GM18499 (cell line): ENCODE results near the gene SPOCK3.
"Not testable (repeated sequence)": the region's sequence is repeated elsewhere in the genome, so short reads cannot be mapped to it uniquely, and the experiment has no call there.

Experiments
- ATAC-seq: cut with Tn5 transposase; IDR thresholded peaks from one replicate; pipeline ENCODE4 v1.9.1; 2021; ENCODE audit warnings: moderate number of reproducible peaks; ENCODE audit not compliant: insufficient read depth, unreplicated experiment

The SPOCK3 gene

DNA sequence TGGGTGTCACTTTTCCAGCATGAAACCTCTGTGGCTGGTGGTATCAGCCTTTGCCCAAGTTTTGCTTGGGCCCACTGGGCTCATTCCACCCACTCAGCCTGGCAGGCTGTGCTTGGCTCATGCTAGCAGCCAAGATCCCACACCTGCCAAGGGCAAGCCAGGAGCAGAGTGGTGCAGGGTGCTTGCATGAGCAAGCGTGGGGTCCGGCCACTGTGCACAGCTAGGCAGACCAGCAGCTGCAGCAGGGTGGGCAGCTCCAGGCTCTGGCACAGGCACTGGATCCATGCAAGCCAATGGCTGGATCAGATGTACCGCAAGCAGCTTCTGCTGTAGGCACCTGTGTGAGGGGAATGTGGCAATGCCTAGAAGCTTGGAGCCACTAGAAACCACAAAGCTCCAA lies 253.9 kb downstream of the SPOCK3 start:
- no peak for ATAC-seq

DNA sequence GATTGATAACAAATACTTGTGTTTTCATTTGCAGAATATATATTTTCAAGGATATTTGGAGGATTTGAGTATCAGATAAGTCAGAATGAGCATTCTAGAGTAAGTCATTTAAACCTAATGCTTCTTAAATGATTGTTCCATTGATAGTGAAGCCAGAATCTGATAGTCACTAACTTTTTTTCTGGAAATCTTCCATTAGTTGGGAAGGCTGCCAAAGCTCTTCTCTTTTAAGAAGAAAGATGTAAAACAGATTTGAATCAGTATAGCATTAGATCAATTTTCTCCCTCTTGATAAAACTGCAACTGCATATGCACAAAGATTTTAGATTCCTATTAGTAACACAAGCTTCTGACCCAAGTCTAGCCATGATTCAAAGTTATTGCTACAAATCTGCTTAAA lies 256.7 kb downstream of the SPOCK3 start:
- no peak for ATAC-seq

DNA sequence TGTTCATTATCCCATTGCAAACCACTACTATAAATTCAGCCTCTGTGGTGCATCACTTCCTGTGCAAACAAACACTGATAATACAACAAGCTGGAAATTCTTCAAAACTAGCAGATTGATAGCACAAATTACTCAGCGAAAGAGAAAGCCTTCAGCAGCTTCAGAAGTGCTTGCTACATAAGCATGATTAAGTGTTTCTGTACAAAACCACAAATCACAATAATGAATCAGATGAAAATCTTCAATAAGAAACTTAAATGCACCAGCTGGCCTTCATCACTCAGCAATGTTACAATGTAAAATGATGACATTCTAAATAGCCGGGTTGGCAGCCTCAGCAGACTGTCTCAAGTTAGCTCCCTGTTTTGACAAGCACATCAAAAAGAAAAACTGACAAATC lies 262.2 kb downstream of the SPOCK3 start:
- ATAC-seq: no peak

DNA sequence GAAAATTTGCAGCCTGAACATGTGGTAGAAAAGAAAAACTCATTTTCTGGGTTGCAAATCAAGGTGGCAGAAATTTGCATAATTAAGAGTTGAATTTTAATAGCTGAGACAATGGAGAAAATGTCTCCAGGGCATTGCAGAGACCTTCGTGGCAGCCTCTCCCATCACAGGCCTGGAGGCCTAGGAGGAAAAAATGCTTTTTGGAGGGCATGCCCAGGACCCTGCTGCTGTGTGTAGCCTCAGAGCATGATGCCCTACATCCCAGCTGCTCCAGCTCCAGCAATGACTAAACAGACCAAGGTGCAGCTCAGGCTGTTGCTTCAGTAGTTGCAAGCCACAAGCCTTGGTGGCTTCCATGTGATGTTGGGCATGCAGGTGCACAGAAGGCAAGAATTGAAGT lies 266.1 kb downstream of the SPOCK3 start:
- ATAC-seq: not testable (repeated sequence)

DNA sequence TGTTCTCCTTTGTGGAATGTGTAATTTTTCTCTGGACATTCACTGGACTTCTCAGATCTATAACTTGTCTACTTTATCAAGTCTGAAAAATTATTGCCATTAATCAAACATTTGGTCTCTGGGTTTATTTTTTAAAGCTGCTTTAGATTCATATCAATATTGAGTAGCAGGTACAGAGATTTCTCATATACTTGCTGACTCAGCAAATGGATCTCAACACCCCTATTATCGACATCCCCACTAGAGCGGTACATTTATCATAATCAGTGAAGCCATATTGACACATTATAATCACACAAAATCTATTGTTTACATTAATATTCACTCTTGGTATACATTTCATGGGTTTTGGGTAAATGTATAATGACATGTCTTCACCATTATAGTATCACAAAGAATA lies 268.7 kb downstream of the SPOCK3 start:
- ATAC-seq: no peak

DNA sequence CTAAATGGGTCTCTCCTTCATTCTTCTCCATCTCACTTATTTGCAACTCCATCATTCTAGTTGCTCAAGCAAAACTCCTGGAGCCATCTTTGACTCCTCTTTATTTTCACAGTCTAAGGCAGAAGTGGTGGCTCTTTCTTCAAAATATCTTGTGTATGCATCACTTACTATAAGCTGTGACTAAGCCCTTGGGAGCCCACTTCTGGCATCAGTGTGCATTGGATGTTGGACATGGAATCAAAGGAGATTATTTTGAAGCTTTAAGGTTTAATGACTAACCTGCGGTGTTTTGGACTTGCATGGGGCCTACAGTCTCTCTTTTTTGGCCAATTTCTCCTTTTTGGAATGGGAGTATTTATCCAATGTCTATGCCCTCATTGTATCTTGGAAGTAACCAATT lies 276.8 kb downstream of the SPOCK3 start:
- no peak for ATAC-seq

DNA sequence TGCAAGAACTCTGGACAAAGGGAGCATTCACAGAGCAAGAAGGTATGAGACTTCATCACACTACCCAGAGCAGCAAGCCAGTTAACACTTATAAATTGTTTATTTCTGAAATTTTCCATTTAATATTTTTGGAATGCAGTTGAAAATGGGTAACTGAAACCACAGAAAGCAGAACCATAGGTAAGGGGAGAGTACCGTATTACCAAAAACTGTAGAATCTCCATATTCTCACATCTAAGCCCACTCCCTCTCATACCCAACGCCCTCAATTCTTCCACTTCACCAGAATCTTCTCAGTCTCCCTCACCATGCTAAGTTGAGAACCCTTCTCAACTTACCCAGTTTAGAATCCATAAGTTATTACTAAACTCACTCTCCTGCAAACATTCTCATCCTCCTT lies 277.8 kb downstream of the SPOCK3 start:
- ATAC-seq: no peak

DNA sequence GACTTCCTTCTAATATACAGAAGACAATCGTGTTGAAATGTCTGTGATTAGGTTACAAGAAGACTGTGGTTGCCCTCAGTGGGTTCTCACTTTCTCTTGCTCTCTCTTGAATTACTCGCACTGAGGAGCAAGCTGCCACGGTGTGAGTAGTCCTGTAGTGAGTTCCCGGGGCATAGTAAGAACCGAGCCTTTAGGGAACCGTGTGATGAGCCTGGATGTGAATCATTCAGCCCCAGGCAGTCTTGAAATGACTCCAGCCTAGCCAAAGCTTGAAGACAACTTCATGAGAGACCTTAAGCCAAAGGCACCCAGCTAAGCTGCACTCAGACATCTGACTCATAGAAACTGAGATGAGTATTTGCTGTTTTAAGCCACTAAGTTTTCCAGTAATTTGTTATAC lies 292.7 kb downstream of the SPOCK3 start:
- no peak for ATAC-seq

DNA sequence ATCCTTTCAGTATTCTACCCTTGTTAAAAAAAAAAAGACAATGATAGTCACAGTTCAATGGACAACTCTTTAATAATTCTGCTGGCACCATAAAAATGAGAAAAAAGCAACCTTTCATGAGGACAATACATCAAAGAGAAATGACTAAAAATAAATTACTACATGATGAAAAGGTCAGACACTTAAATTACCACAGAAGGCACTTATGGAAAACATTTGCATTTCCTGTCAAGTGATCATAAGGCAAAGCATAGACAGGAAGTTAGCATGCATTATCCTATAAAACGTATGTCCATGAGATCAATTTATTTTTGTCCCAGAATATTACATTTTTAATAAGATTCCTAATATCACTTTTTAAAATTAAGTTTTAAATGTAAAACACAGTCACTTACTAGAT lies 303.8 kb downstream of the SPOCK3 start:
- no peak for ATAC-seq

DNA sequence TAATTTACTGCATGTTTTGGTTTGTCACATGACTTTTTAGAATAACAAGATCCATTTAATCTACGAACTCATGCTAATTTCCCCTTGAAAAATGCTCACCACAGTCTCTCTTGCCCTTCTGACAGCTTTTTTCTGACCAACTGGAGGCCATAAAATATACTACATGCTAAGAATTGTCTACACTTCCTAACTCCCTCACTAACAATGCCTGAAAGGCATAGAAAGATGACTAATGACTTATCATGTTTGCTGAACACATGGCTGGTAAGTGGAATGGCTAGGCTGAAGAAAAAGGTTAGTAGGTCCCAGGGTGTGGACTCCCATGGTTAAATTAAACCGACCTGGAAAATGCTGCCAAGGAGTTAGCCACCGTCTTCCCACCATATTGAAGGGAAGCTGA lies 309.9 kb downstream of the SPOCK3 start:
- no peak for ATAC-seq

DNA sequence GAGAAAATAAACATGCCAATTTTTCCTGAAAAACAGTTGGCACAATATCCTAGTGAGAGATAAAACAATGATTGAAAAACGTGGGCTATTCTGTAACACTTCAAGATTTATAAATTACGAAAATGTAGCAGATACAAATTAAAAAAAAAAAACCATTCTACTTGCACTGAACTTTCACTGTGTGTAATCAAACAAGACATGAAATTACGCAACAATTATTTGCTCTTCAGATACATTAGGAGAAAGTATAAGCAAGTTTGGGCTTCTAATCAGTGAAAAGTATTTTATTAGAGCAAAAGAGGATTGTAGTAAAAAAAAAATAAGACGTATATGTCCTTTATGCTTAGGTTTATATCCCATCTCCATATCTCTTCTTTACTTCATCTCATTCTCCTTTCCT lies 320.4 kb downstream of the SPOCK3 start:
- no peak for ATAC-seq

DNA sequence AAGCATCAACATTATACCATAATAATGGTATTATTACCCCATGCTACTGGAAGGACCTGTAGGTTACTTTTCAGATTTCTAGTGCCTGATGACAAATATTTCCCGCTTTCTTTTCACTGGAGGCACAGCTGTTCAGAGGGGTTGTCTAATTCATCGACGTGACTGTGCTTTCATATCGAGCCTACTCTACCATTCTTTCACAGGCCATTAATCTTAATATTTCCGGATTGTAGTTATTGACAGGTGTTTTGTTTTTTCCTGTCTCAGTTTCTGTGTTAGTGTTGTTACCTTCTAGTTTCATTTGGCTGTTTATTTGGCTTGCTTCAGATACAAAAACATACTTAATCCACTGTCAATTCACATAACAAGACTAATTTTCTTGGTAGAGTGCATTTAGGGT lies 330.9 kb downstream of the SPOCK3 start:
- ATAC-seq: no peak

DNA sequence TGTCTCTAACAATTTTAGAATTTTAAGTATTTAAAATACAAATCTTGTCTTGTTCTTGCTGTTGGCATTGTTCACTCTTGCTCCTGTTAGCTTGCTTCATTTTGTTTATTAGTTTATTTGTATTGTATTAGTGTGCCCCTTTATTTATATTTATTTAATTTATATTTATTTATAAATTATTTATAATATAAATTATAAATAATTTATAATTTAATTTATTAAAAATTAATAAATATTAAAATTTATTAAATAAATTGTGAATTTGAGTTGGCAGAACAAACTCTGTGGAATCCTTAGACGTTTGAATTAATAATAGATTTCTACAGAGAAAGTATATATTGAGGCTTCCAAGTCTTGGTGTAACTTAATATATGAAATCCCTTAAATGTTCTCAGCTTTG lies 331.4 kb downstream of the SPOCK3 start:
- ATAC-seq: no peak

DNA sequence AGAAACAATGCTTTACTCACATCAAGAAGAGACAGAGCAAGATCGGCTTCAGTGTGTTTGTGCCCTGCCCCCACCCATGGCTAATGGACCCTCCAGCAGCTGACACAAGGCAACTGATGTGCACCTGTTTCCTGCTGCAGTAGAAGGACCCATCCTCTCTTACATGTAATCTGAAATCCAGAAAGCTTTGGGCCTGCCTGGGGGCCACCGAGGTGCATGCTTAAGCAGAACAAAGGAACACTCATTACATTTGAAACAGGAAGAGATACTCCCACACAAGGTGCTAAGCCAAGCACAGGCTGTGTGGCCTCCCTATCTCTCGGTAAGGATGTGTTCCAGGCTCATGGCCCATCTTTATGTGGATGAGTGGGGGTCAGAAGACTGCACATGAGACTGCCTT lies 338.0 kb downstream of the SPOCK3 start:
- peak; percentile 69 for ATAC-seq

DNA sequence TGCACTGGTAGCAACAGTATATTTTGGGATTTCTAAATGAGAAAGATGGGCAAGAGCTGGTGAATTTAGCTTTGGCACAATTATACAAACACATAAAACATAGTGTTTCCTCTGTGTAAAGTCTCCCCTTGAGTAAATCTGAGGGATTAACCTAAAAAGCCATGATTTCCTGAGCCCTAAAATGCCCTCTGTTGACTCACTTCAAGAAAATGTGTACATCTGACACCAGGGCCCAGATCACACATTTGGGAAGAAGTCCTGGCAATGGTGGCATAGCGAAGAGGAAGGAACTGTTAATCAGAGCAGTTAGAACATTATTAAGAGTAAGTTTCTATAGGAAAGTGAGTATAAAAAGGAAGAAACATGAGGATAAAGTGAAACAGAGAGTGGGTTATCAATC lies 338.5 kb downstream of the SPOCK3 start:
- ATAC-seq: no peak

DNA sequence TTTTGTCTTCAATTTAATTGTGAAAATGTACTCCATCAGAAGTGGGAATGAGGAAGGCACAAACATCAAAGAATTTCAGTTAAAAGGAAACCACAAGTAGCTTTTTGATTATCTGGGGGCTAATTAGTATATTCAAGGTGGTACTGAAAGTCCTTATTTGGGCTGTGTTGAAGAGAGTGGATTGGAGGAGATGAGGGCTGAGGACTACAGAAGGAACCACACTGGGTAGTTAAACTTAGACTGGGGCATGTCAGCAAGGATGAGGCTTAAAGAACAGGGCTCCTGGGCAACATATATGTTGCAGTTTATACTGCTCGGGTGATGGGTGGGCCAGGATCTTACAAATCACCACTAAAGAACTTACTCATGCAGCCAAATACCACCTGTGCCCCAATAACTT lies 346.8 kb downstream of the SPOCK3 start:
- ATAC-seq: no peak

DNA sequence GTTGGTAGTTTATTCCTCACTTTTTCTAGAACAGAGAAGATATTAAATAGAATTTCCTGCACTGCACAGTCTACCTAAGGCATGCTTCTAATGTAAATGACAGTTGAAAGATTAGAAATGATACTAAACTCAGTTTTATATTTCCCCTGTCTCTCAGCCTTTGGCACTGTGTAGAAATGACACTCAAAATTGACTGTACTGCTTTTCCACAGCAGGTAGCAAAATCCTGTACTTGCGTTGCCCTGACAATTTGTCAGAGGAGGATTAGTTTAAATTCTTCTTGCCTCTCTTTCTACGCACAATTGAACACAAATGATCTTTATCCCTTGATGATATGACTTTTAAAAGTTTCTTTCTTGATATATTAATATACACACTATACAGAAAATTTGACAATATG lies 347.6 kb downstream of the SPOCK3 start:
- no peak for ATAC-seq

DNA sequence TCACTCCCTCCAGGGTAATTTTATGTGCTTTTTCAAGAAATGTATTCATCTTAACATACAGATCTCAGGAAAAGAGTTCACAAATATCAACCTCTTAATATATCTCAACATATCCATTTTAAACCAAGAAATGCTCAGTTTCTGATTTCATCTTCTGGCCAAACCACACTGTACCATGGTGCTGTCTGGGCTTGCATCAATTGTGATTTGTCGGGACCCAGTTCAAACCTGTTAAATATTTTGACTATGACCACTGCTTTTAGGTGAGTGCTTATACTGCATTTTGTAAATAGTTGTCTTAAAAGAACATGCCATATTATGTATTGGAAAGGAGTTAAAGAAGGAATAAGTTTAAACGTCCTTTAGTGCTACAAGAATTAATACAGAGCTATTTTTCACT lies 352.1 kb downstream of the SPOCK3 start:
- no peak for ATAC-seq

DNA sequence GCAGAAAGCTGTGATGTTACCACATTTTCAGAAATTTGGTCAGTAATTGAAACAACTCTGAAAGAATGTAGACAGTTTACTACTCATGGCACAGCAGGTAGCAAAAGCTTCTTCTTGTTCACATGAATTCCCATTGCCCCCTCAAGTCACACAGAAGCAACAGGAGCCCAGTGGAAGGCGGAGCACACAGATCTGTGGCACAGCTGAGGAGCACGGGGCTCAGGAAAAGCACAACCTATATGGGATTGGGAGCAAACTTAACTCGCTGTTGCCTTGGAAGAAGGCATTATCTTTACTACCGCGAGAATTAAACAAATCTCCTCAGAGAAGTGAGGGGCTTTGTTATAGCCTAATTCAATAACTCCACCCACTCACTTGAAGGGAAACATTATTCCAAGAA lies 358.5 kb downstream of the SPOCK3 start:
- no peak for ATAC-seq

DNA sequence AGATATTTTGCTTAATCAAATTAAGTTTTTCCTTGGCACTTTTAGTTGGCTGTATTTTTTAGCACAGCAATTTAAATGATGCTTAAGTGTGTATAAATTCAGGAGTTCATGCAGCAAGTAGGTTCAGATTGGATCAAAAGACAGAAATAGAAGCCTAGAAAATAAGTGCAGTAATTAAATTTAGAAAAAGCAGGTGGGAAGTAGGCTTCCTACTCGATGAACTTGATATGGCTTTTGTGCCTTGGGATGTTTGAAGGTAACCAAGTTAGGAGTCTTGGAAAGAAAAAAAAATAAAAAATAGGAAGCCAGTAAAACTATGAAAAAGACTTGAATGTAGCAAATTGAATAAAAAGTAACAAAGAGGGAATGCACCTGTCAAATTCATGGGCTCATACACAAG lies 372.3 kb downstream of the SPOCK3 start:
- no peak for ATAC-seq

DNA sequence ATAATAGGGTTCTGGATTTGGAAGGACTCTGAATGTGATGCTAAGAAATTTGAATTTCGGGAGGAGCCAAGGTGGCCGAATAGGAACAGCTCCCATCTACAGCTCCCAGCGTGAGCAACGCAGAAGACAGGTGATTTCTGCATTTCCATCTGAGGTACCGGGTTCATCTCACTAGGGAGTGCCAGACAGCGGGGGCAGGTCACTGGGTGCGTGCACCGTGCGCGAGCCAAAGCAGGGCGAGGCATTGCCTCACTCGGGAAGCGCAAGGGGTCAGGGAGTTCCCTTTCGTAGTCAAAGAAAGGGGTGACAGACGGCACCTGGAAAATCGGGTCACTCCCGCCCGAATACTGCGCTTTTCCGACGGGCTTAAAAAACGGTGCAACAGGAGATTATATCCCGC lies 383.9 kb downstream of the SPOCK3 start:
- ATAC-seq: not testable (repeated sequence)

DNA sequence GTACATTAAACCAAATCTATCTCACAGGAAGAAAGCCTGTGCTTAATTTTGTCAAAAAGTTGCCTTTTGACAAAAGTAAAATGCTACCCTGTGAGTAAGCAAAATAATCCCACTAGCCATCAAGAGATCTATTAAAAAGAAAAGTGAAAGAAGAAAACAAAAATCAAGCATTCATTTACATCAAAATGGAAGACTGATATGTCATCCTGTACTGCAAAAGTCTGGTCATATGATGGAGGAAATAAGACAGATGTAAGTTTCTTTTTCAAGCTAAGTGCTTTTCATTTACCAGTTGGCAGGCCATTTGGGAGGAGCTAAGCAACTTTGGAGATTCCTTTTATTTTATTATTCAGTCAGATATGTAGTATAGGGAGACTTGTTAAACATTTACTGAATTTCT lies 387.4 kb downstream of the SPOCK3 start:
- ATAC-seq: no peak

DNA sequence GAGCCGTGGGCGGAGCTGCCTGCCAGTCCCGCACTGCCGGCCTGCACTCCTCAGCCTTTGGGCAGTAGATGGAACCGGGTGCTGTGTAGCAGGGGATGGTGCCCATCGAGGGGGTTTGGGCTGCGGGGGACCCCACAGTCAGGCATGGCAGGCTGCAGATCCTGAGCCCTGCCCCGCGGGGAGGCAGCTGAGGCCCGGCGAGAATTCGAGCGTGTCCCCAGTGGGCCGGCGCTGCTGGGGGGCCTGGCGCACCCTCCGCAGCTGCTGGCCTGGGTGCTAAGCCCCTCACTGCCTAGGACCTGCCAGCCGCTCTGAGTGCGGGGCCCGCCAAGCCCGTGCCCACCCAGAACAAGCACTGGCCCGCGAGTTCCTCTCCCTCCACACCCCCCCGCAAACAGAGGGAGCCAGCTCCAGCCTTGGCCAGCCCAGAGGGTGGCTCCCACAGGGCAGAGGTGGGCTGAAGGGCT lies 391.5 kb downstream of the SPOCK3 start:
- ATAC-seq: no peak
